Fibroblast of the conjunctiva (primary cell): Measurements from ENCODE around the gene EEFSEC.
A peak's percentile ranks its signal among the peaks of the same experiment; 100 is the strongest.

Experiments used
- DNase-seq: peaks from one replicate; pipeline ENCODE4 v3.0.0-alpha.2; 2010; ENCODE audit warnings: low read depth

EEFSEC gene

DNA sequence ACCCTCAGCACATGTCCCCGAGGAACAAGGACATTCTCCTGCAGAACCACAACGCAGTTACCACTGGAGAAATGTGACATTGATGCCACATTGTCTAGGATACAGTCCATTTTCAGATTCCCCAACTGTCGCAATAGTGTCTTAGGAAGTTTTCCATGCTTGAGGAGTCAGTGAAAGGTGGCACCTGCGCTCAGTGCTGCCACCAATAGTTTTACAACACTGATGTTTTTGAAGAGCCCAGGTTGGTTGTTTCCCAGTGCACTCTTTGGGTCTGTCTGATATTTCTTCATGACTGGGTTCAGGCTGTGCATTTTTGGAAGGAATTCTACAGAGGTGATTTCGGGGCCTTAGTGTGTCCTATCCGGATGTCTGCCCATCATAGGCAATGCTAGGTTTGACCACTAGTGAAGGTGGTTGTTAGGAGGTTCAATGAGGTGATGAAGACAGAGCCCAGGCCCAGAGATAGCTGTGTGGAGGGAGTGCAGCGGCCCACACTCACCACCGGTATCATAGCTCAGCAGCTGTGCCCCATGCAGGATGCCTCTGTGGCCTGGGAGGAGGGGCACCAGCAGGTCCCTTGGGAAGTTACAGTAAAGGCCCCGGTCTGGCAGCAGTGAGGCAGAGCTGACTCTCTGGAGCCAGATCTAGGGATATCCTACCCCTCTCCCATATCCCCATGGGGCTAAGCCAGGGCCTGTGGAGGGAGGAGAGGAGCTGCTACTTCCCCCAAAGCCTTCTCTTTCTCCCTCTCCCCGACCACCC is 216.8 kb downstream of the EEFSEC start:
- no peak for DNase-seq

DNA sequence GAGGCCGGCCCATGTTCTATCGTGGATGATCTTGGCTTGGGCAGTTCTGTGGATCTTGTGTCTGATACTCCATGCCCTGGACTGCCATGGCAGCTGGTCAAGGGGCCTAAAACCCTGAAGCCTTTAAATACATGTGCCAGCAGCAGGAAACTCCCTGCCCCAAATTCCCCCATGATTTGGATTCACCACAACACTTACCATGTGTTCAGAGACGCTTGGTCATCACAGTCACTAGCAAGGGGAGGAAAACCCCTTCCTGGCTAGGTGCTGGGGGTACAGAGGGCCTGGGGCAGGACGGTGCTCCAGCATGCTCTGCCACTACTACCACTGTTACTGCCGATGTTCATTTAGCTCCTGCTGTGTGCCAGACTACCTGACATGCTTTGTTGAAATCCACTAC is 219.0 kb downstream of the EEFSEC start:
- no peak for DNase-seq

DNA sequence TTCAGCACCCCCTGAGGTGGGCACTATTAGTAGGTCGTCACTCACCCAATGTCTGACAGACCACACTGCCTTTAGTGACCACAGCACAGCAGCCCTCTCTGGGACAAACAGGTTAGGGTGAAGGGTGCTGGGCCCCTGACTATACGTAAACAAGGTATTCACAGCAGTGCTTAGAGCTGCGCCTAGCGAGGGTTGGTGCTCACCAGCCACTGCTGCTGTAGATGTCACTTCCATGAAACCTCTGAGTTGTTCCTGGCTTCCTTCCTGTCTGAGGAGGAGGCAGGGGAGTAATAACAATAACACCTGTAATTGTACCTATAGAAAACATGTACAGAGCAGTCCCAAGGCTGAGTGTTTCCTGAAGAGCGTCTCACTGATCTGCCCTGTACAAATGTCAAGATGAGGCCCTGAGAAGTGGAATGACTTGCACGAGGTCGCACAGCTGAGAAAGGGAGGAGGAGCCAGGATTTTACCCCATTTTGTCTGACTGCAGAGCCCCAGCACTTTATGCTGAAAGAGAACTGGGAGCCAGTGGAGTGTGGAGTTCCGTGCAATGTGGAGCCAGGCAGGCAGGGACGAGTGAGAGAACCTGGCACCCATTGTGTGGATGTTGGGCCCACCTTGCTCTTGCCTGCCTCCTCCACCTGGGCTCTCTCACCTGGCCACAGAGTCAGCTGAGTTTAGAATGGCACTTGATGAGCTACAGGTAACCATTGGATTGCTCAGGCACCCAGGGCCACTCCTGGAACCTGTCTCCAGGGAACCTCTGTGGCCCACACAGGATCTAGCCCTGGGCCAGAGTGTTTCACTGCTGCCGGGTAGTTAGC is 219.6 kb downstream of the EEFSEC start:
- no peak for DNase-seq

DNA sequence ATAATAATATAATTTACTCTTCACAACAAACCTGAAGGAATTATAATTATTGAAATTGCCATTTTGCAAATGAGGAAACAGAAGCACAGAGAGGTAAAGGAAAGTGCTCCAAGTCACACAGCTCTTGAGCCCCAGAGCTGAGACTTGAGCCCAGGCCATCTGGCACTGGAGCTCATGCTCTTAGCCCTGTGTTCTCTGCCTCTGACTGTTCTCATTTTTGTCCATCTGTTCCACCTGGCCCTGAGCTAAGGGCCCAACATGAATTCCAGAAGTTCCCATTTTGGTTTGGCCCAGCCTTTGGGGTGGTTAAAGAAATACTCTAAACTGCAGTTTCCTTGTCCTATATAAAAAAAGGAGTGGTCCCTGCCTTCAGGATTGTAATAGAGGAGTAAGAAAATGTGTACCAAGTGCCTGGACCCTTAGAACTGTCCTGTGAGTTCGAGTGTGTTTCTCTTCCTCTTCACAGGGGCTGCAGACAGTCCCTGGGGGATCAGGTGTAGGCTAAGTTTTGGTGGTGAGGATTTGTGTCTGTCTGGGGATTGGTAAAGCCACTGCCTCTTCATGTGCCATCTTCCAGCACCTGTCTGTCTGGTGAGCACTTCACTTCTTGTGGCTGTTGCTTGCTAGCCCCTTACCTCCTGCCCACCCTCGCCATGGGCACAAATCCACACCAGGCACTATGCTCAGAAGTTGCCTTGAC is 221.6 kb downstream of the EEFSEC start:
- no peak for DNase-seq

DNA sequence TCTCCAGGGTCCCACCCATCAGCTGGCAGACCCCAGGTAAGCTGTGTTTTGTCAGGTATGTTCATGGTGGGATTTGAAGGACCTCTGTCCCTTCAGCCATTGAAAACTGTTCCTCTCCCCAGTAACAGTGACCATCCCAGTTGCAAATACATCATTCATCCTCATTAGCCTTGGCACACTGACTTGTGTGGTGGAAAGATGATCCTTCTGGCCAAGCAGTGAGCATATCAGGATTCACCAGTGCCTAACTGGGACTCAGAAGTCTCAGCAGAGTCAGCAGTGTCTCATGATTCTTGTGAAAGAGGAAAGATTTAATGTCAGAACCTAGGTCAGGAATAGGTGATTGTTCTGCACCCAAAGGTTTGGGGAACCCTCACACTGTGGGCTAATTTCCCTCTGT is 223.2 kb downstream of the EEFSEC start:
- DNase-seq = no peak

DNA sequence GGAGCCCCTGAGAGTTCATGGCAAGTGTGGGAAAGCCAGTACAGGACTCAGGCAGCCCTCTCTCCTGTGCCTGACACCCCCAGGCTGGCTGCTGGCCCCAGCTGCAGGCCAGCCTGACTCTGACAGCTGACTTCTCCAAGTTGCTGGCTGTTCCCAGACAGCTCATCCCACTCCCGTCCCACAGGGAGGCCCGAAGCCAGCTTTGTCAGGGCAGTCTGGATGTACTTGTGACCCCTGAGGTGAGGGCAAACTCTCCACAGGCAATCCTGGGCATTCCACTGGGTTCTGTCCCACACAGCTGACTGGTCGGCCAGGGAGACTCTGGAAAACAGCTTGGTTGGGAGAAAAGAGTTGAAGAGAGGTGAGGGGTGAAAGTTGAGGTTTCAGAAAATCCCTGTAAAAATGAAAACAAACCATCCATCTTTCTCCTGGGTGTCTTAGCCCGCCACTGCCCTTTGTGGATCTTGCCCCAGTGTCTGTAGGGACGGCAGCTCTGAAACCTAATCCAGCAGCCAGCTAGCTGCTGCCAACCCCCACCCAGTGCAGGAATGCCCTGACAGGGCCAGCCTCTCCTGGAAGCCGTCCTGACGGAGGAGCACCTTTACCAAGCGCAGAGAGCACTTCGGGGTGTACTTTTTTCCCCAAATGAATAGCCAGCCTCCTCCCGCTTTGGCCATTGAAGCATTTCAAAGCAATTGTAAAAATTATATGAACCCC is 225.5 kb downstream of the EEFSEC start:
- no peak for DNase-seq

DNA sequence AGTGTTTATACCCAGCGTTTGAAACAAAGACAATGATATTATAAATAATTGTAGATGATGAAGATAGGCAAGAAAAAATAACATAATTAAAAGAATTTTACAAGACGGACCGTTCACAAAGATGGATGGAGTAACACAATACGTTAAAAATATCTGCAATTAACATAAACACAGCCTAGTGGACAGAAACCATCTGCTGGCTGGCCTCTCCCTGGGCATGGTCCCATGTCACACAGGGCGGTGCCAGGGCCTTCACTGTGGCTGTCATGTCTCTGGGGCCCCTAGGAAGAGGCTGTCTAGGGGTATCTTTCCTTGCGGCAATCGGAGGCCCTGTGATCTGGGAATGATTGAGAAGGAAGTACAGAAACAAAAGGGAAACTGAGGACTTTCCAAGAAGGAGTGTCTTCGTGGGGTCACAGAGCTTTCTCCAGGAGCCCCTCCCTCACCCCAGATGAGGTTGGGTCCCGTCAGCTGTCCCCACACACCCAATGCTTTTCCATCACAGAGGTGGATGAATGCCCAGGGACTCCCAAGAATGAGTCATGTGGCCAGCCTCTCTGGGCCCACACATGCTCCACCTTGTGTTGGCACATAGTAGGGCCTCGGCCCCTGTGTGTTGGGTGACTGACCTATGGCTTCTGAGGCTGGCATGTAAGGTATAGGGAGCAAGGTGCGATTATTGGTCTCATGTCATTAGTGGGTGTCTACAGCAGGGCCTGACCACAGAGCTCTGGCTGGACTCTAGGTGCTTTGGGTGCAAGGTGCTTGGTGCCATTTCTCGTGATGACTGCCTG is 226.3 kb downstream of the EEFSEC start:
- DNase-seq = no peak

DNA sequence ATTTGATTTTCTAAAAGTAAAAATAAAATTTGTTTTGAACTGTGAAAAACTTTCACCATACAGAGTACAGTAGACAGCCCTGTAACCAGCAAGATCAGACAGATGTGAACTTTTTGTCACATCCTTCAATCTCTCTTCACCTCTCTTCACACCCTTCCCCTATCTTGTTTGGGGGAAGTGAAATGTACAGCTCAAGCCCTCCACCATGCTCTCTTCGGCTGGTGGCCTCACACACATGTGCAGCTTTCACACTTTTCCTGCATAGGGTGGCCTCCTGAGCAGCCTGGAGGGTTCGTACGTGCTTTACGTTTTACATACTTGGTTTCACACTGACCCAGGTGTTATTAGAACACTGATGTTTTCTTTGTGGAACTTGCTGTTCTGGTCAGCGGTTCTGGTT is 227.0 kb downstream of the EEFSEC start:
- no peak for DNase-seq

DNA sequence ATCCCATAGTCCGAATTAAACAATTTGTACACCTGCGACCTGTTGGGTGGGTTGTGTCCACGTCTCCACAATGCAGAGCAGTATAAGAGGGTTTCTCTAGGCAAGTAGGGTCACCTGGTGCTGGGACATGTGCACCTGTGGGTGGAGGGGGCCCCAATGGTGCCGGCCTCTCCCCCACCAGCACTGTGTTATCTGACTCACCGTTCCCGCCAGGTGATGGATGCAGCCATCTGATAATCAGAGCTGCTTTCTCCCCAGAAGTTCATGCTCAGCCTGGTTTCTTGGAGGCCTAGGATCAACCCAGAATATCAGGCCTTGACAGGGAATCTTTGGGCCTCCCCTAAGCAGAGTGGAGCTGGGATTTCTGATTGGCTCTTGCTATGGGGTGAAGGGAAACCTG is 227.4 kb downstream of the EEFSEC start:
- no peak for DNase-seq

DNA sequence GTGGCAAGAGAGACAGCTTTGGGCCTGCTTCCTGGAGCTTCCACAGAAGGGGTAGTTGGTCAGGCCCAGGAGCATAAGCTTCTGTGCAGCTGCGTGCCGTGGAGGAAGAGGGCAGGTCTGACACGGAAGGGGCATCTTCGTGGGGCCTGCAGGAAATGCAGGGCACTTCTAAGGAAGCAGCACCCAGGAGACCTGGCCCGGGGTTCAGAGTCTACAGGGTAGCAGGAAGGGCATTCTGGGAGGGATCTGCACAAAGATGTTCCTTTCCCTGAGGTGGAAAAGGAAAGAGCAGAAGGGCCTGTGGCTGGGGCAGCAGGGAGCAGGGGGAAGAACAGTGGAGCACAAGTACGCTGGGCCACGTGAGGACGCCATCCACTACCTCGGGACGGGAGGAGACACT is 228.3 kb downstream of the EEFSEC start:
- no peak for DNase-seq

DNA sequence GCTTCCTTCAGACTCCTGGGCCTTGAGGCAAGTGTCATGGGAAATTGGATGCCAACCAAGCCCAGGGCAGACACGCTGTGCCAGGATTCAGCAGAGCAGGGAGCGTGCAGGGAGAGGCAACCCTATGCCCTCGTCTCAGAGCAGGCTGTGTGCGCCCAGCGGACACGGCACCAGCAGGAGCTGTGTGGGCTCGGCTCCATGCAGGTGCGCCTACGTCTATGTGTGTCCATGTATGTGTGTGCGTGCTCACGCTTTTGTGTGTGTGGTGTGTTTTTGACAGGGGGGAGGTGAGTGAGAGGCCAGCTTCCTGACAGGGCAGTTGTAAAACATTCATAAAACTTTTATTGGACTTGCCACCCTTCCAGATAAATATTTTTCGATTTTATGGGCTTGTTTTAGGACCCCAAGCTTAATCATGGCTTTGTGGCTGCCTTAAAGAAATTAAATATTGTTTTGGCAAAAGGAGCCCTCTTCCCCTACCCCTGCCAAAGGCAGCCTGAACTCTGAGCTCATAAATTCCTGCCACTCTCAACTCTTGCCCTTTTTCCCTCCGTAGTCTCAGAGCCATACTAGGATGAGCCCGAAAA is 229.0 kb downstream of the EEFSEC start:
- DNase-seq = no peak

DNA sequence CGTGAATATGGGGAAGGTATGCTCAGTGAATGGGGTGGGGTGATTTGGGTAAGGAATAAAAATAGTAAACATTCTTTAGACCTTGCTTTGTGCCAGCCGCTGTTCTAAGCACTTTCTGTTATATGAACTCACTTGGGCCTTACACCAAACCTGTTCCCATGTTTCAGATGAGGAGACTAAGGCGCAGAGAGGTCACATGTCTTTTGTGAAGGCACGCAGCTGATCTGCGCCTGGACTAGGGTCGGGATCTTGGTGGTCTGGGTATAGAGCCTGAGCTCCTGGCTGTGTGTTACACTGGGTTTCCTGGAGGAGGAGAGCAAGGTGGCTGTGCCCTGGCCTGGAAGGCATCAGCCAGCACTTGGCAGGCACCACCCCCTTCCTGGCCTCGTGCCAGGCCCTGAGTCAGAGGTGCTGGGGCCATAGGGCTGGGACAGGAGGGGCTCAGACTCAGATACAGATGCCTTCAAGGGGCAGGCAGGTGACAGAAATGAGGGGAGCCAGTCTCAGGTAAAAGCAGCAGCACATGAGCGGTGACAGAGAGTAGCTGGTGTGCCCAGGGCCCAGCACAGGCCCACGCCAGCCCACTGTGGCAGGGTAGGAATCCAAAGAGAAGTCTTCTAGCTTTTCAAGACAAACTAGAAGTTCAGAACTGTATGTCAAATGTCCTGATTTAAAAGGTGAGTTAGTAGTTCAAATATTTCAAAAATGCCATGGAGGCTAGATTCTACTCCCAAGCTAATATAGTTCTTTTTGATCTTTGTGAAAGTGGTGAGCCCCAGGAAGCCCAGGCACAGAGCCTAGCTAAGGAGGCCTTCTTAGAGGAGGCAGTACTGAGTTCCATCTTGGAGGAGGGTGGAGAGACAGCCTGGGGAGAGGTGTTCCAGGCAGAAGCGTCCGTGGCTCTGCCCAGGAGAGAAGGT is 230.3 kb downstream of the EEFSEC start:
- peak; percentile 3 for DNase-seq

DNA sequence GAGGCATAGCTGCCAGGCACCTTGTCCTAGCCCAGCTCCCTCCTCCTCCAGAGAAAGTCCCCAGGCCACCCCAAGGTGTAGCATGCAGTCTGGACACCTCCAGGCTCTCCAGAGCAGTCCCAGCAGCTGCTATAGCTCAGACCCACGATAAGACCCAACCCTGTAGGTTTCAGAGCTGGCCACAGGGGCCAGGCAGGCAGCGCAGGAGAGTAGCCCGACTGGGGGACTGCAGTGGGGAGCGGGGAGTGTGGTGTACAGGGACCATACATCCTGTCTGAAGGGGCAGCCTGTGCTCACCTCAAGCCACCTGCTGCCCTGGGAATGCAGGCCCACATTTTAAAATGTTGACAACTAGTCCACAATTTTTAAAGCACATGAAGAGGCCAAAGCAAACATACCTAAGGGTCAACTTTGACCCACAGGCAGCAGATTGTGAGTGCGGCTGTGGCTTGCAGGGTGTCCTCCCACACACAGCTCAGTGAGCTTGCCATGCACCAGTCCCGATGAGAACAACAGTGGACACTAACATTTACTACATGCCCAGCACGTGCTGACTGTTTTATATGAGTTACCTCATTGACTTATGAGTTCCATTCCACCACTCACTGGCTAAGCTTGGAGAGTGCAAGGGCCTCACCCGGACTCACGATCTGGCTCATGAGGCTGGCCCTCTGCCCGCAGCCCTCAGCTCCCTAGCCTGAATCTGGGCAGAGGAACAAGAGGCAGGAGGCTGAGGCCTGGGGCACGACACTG is 232.0 kb downstream of the EEFSEC start:
- DNase-seq = peak; percentile 57

DNA sequence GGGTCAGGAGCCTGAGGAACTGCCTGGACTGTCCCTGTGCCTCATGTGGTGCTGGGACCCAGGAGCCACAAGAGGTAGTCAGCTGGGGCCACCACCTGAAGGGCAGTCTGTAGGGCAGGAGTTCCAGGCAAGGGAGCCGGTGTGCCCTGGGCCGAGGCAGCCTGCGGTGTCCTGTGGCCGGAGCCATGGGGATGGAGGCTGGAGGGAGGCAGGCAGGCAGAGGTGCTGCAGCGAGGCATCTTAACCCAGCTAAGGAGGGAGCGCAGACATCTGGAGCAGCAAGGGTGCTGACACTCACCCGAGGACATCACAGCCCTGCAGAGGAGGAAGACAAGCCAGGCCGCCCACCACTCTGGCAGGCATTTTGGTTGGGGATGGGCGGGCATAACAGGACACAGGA is 235.7 kb downstream of the EEFSEC start:
- no peak for DNase-seq

DNA sequence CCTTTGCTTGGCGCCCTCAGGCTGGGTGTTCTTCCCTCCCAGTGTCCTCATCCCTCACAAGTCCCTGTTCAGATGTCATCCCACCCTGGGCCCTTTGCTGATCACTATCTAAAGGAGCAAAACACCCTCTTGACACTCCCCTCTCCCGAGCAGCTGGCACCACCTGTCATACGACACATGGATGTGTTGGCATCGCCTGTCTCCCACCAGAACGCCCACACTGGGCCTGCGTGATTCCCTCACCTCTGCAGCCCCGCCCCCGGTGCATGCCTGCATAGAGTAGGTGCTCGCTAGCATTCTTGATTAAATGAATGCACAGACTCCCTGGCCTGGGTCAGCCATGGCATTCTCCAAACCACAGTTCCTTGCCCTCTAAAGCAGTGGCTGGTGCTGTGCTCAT is 237.6 kb downstream of the EEFSEC start:
- DNase-seq = no peak

DNA sequence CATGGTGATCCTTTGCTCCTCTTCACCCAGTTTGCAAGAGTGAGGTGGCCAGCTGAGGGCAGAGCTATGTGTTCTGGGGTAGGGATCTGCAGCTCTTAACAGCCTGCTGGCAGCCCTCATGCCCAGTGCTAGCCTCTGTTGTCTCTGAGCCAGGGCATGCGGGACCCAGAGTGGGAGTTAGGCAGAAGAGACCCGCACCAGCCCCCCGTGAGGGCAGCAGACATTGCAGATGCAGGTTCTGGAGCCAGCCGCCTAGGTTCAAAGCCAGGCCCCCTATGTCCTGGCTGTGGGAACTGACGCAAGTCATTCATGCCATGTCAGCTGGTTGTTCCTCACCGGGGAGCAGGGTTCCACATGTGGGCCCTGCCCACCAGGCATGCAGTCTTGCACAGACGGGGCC is 238.7 kb downstream of the EEFSEC start:
- no peak for DNase-seq

DNA sequence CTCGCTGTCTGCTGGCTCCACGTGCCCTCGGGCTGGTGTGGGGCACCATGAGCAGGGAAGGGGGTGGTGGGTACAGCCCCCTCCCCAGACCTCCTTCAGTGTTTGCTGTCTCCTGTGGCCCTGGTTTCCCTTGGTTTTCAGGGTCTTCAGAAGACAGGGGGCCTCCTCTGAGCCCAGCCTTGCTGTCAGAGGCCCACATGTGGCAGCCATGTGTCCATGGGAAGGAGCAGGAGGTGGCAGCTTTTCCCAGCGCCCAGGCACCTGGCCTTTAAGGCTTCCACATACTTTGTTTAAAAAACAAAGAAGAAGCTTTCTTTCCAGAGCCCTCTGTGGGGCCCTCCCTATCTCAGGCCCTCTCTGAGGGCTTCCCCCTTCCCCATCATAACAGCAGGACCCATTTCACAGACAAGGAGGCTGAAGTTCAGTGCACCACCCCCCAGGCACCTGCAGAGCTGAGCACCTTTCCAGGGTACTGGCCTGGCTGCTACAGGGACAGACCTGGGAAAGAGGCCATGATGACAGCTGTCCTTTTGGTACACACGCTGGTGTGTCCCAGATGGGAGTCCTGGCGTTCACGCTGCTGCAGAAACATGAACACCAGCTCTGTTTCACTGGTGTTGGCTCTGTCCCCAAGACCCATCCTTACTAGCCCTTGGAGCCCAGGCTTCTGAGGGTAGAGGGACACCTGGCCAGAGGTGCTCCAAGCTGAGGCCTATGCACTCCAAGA is 239.7 kb downstream of the EEFSEC start:
- DNase-seq = no peak

DNA sequence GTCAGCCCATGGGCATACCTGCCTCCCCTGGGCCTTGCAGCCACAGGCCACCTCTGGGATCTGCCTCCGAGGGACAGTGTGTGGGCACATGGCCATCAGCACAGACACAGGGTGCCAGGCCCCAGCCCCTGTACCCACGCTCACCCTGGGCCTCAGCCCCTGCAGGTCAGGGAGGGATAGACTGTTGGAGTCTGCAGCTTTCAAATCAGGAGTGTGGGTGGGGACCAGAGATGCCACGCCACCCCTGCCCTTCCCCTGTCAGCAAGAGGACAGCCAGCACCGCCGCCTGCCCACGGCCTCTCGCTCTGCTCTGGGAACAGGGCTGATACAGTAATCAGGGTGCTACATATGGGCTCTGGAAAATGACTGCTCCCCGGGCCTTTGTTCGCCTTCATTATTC is 240.8 kb downstream of the EEFSEC start:
- no peak for DNase-seq

DNA sequence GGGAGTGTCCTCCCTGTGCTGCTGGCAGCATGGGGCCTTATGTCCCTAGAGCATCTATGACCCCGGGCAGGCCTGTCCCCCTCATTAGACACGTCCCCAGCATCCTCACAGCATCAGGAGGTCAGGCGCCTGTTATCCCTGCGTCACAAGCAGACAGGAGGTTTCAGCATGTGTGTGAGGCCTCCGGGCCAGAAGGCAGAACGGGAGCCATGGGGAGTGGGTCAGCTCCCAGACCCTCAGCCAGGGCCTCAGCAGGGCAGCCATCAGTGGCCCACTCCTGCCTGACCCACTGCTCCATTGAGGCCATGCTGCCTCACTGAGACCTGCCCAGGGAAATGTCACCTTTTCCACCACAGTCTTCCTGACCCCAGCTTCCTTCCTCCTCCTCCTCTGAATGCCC is 241.8 kb downstream of the EEFSEC start:
- DNase-seq = no peak
